Thyroid gland (tissue), 4 donors: Measurements from ENCODE around the gene COL20A1.

Experiments used
- CTCF ChIP-seq, 6 experiments: fragments of 200-600 bp in 3 of 6; fragments of 450-650 bp in 3 of 6; sonication (generic) in 3 of 6; IDR thresholded peaks; one replicate each; pipeline ENCODE4 v1.5.1; 2016 to 2019; ENCODE audit warnings: antibody characterized with exemption in 6 of 6, mild to moderate bottlenecking in 2 of 6, inconsistent platforms in 1 of 6, moderate library complexity in 1 of 6
- POLR2A ChIP-seq, 2 donors: fragments of 450-650 bp; IDR thresholded peaks; one replicate each; pipeline ENCODE4 v1.6.1; 2017; ENCODE audit warnings: antibody characterized with exemption in 2 of 2, mild to moderate bottlenecking in 2 of 2, moderate library complexity in 1 of 2

GRCh38 chr20:63363981-63364561 is 71.1 kb downstream of the COL20A1 start:
- no peak for TF ChIP-seq POLR2A (IDR thresholded peaks at IDR 0.05)
- TF ChIP-seq CTCF (IDR thresholded peaks at IDR 0.05) = no peak
